ENCODE results near the gene FAM13B.
"Not testable (repeated sequence)": the region's sequence is repeated elsewhere in the genome, so short reads cannot be mapped to it uniquely, and the experiment has no call there.

FAM13B gene

GRCh38 chr5:137945825-137946224 is 87.1 kb downstream of the FAM13B start:
- DNase-seq (ENCODE audit: insufficient read length) (no peak), FAIRE-seq (no peak)
- no peak for TF ChIP-seq TAF1 (IDR thresholded peaks at IDR 0.05; ENCODE audit: borderline replicate concordance, low read depth, low read length)
- no peak for TF ChIP-seq POLR2AphosphoS5 (IDR thresholded peaks at IDR 0.05; ENCODE audit: low read depth, low read length)
- no peak for TF ChIP-seq POLR2A (IDR thresholded peaks at IDR 0.05; ENCODE audit: low read depth, low read length)

GRCh38 chr5:137944280-137944679 is 88.6 kb downstream of the FAM13B start:
- not testable (repeated sequence) for FAIRE-seq

GRCh38 chr5:137939331-137939730 is 93.5 kb downstream of the FAM13B start:
- FAIRE-seq: no peak
- DNase-seq (ENCODE audit: insufficient read length): no peak
- no peak for TF ChIP-seq TAF1 (IDR thresholded peaks at IDR 0.05; ENCODE audit: borderline replicate concordance, low read depth, low read length)
- no peak for TF ChIP-seq POLR2A (IDR thresholded peaks at IDR 0.05; ENCODE audit: low read depth, low read length)
- no peak for TF ChIP-seq POLR2AphosphoS5 (IDR thresholded peaks at IDR 0.05; ENCODE audit: low read depth, low read length)

More at GRCh38 chr5:137944280-137944679, 88.6 kb downstream of the FAM13B start:
- DNase-seq (ENCODE audit: insufficient read length): not testable (repeated sequence)

- TF ChIP-seq POLR2A (IDR thresholded peaks at IDR 0.05; ENCODE audit: low read depth, low read length) (no peak), POLR2AphosphoS5 (IDR thresholded peaks at IDR 0.05; ENCODE audit: low read depth, low read length) (no peak), TAF1 (IDR thresholded peaks at IDR 0.05; ENCODE audit: borderline replicate concordance, low read depth, low read length) (no peak)
- no peak for FAIRE-seq
Measured at GRCh38 chr5:137938751-137939143, 94.1 kb downstream of the FAM13B start.

GRCh38 chr5:137937994-137938750 is 94.7 kb downstream of the FAM13B start:
- FAIRE-seq: no peak
- no peak for TF ChIP-seq POLR2A (IDR thresholded peaks at IDR 0.05; ENCODE audit: low read depth, low read length)
- no peak for TF ChIP-seq POLR2AphosphoS5 (IDR thresholded peaks at IDR 0.05; ENCODE audit: low read depth, low read length)
- TF ChIP-seq TAF1 (IDR thresholded peaks at IDR 0.05; ENCODE audit: borderline replicate concordance, low read depth, low read length): no peak
- DNase-seq (ENCODE audit: insufficient read length): no peak

More at GRCh38 chr5:137938751-137939143, 94.1 kb downstream of the FAM13B start:
- no peak for DNase-seq (ENCODE audit: insufficient read length)

- FAIRE-seq (peak; percentile 36), DNase-seq (ENCODE audit: insufficient read length) (no peak)
- TF ChIP-seq TAF1 (IDR thresholded peaks at IDR 0.05; ENCODE audit: borderline replicate concordance, low read depth, low read length) (no peak), POLR2AphosphoS5 (IDR thresholded peaks at IDR 0.05; ENCODE audit: low read depth, low read length) (no peak)
Measured at GRCh38 chr5:137935694-137936093, 97.2 kb downstream of the FAM13B start.

GRCh38 chr5:137935190-137935589 is 97.7 kb downstream of the FAM13B start:
- DNase-seq (ENCODE audit: insufficient read length): no peak

GRCh38 chr5:137933491-137933911 is 99.4 kb downstream of the FAM13B start:
- no peak for TF ChIP-seq TAF1 (IDR thresholded peaks at IDR 0.05; ENCODE audit: borderline replicate concordance, low read depth, low read length)
- no peak for TF ChIP-seq POLR2AphosphoS5 (IDR thresholded peaks at IDR 0.05; ENCODE audit: low read depth, low read length)
- TF ChIP-seq POLR2A (IDR thresholded peaks at IDR 0.05; ENCODE audit: low read depth, low read length): no peak
- FAIRE-seq: peak; percentile 17
- no peak for DNase-seq (ENCODE audit: insufficient read length)

More at GRCh38 chr5:137935190-137935589, 97.7 kb downstream of the FAM13B start:
- TF ChIP-seq POLR2AphosphoS5 (IDR thresholded peaks at IDR 0.05; ENCODE audit: low read depth, low read length) (no peak), TAF1 (IDR thresholded peaks at IDR 0.05; ENCODE audit: borderline replicate concordance, low read depth, low read length) (no peak), POLR2A (IDR thresholded peaks at IDR 0.05; ENCODE audit: low read depth, low read length) (no peak)
- no peak for FAIRE-seq

- TF ChIP-seq TAF1 (IDR thresholded peaks at IDR 0.05; ENCODE audit: borderline replicate concordance, low read depth, low read length) (no peak), POLR2AphosphoS5 (IDR thresholded peaks at IDR 0.05; ENCODE audit: low read depth, low read length) (no peak), POLR2A (IDR thresholded peaks at IDR 0.05; ENCODE audit: low read depth, low read length) (no peak)
- no peak for FAIRE-seq
- DNase-seq (ENCODE audit: insufficient read length): no peak
Measured at GRCh38 chr5:137932800-137933199, 100.1 kb downstream of the FAM13B start.

- DNase-seq (ENCODE audit: insufficient read length): no peak
- TF ChIP-seq POLR2AphosphoS5 (IDR thresholded peaks at IDR 0.05; ENCODE audit: low read depth, low read length): no peak
- TF ChIP-seq POLR2A (IDR thresholded peaks at IDR 0.05; ENCODE audit: low read depth, low read length): no peak
- TF ChIP-seq TAF1 (IDR thresholded peaks at IDR 0.05; ENCODE audit: borderline replicate concordance, low read depth, low read length): no peak
- no peak for FAIRE-seq
Measured at GRCh38 chr5:137923856-137924255, 109.0 kb downstream of the FAM13B start.

- FAIRE-seq (no peak), DNase-seq (ENCODE audit: insufficient read length) (no peak)
- TF ChIP-seq POLR2AphosphoS5 (IDR thresholded peaks at IDR 0.05; ENCODE audit: low read depth, low read length) (no peak), POLR2A (IDR thresholded peaks at IDR 0.05; ENCODE audit: low read depth, low read length) (no peak), TAF1 (IDR thresholded peaks at IDR 0.05; ENCODE audit: borderline replicate concordance, low read depth, low read length) (no peak)
Measured at GRCh38 chr5:137921931-137922330, 110.9 kb downstream of the FAM13B start.

GRCh38 chr5:137916923-137917322 is 116.0 kb downstream of the FAM13B start:
- no peak for FAIRE-seq
- no peak for DNase-seq (ENCODE audit: insufficient read length)
- TF ChIP-seq POLR2AphosphoS5 (IDR thresholded peaks at IDR 0.05; ENCODE audit: low read depth, low read length): no peak
- TF ChIP-seq POLR2A (IDR thresholded peaks at IDR 0.05; ENCODE audit: low read depth, low read length): no peak
